Small intestine (tissue), 7 donors: ENCODE data around the gene HLA-DPA1. TPM values are rescaled to one million over a fixed set of nuclear protein-coding genes. Genes with fewer than 3 reads are reported as not detected.
A peak's percentile ranks its signal among the peaks of the same experiment; 100 is the strongest.

Source experiments
- DNase-seq, 2 donors: peaks; one replicate each; pipeline versions ENCODE4 v3.0.0 to v3.0.0-alpha.2; 2013
- FAIRE-seq: peaks from 2 replicates; lab custom pipeline; 2012; peaks lifted over from hg19 to GRCh38; lab: Jason Lieb, UNC
- H3K27ac ChIP-seq, 3 donors: one replicate each; pipeline ENCODE4 v1.5.1; 2013; ENCODE audit warnings: low read length in 2 of 3, mild to moderate bottlenecking in 2 of 3, control low read depth in 1 of 3, inconsistent platforms in 1 of 3, low read depth in 1 of 3, moderate library complexity in 1 of 3
- H3K27me3 ChIP-seq, 3 donors: one replicate each; pipeline ENCODE4 v1.6.1; 2013; ENCODE audit warnings: low read length in 3 of 3, inconsistent platforms in 1 of 3; ENCODE audit not compliant: control insufficient read depth in 3 of 3, insufficient read depth in 3 of 3
- H3K36me3 ChIP-seq, 3 donors: one replicate each; pipeline ENCODE4 v1.6.1; 2013; ENCODE audit warnings: low read length in 3 of 3, inconsistent platforms in 1 of 3, low read depth in 1 of 3, mild to moderate bottlenecking in 1 of 3, moderate library complexity in 1 of 3; ENCODE audit not compliant: control insufficient read depth in 3 of 3, insufficient read depth in 2 of 3
- H3K4me1 ChIP-seq, 3 donors: one replicate each; pipeline ENCODE4 v1.6.1; 2013; ENCODE audit warnings: low read length in 2 of 3, inconsistent platforms in 1 of 3, low read depth in 1 of 3, mild to moderate bottlenecking in 1 of 3, moderate library complexity in 1 of 3; ENCODE audit not compliant: control insufficient read depth in 3 of 3, insufficient read depth in 2 of 3
- H3K4me3 ChIP-seq, 3 donors: one replicate each; pipeline ENCODE4 v1.5.1; 2013; ENCODE audit warnings: low read length in 3 of 3, control low read depth in 1 of 3, inconsistent platforms in 1 of 3, low read depth in 1 of 3, mild to moderate bottlenecking in 1 of 3, moderate library complexity in 1 of 3
- H3K9me3 ChIP-seq, 2 donors: one replicate each; pipeline ENCODE4 v1.6.1; 2013; ENCODE audit warnings: low read depth in 1 of 2, low read length in 1 of 2; ENCODE audit not compliant: control insufficient read depth in 2 of 2, insufficient read depth in 1 of 2
- WGBS, 3 donors: extraction: QIAGEN DNeasy Blood & Tissue Kit; methylation state at CpG; one replicate each; pipeline ENCODE4 v1.1.7; 2013; 5-methylcytosine and 5-hydroxymethylcytosine counted together
- polyA plus RNA-seq, 4 donors: library from polyadenylated mRNA; stranded (reverse) in 3 of 4; unstranded in 1 of 4; fragments of 200-250 nt in 3 of 4; fragments of 120-200 nt in 1 of 4; gene quantifications; one replicate each; pipeline versions ENCODE4 v1.2.1 to v1.2.3, GENCODE V29; 2013
- donor health status: healthy with polysubstance abuse.
- donor health status: control.
- donor health status: control.
- donor health status: Bipolar disorder and iron deficiency.
- donor health status: healthy.

Gene HLA-DPA1
- polyA plus RNA-seq, 4 donors = 9.4 to 179 (median 59.4) TPM

DNA sequence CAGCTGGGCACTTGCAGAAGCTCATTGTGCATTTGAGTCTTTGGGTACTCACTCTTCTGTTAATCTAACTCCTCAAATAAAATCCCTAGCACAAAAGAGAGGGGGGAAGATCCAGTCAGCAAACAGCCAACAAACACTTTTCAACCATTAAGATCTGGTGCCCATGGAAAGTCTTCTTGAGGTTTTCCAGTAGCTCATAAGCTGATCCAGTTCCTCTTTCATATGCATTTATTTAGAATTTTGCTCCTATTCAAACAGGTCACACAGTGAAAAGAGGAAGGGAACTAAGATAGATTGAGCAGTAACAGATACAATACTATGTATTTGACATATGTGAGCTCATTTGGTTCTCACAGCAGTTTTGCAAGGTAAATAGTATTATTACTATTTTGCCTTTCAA, 41.0 kb upstream of the HLA-DPA1 start:
- FAIRE-seq = no peak
- Histone ChIP-seq H3K9me3 (no peaks in the 10 kb centered on the region), H3K27ac (no peak overlapping the region), H3K36me3 (no peaks in the 10 kb centered on the region), H3K4me1 (no peaks in the 10 kb centered on the region), H3K27me3 (peaks cover 0 to 50% (median 19%) of the 10 kb centered on the region in 3 donors), H3K4me3 (no peak overlapping the region)
- DNase-seq = no peak

DNA sequence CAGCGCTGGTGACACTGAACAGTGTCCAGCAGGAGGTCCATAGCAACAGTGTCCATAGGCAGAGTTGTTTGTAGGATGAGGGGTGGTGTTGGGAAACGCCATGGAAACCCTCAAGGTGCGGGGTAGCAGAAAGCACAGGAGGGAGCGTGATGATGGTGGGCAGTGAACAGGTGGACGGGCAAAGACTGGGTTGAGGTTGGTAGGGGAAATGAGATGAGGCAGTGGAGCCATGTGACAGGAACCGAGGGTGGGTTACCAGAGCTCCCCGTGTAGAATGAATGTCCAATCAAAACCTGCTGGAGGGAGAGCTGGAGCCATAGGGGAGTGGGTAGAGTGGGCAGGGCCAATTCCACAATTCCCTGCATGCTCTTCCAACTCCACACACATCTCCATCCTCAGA, 40.3 kb upstream of the HLA-DPA1 start:
- 62 to 67% (median 67%) methylated on average over 7 of the region's 7 CpGs for WGBS, 3 donors
- H3K4me1 ChIP-seq = no peaks in the 10 kb centered on the region
- no peak overlapping the region for H3K27ac ChIP-seq
- DNase-seq (no peak), FAIRE-seq (no peak)
- H3K27me3 ChIP-seq = peaks cover 0 to 50% (median 19%) of the 10 kb centered on the region in 3 donors
- no peak overlapping the region for H3K4me3 ChIP-seq
- H3K9me3 ChIP-seq = no peaks in the 10 kb centered on the region
- no peaks in the 10 kb centered on the region for H3K36me3 ChIP-seq

DNA sequence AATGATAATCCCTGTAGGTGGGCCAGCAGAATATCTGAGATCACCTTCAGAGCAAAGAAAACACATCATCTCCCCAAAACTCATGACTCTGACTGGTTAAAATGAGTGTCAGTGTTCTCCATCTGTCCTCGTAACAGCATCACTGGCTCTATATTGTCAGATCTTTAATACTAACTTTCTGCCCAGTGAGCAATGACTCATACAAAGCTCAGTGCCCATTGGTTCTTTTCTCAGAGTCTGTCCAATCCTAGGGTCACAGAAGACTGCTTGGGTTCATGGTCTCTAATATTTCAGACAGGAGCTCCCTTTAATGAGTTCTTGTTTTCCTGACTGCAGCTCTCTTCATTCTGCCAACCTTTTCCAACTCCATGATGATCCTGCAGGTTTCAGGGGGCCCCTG, 38.7 kb upstream of the HLA-DPA1 start:
- 4 to 19% (median 16%) methylated on average over 1 of the region's 1 CpG for WGBS, 3 donors
- Histone ChIP-seq H3K9me3 (no peaks in the 10 kb centered on the region), H3K27ac (no peak overlapping the region), H3K36me3 (no peaks in the 10 kb centered on the region), H3K4me1 (no peaks in the 10 kb centered on the region), H3K27me3 (peaks cover 0 to 45% (median 11%) of the 10 kb centered on the region in 3 donors), H3K4me3 (no peak overlapping the region)
- FAIRE-seq = no peak
- peak; percentile 40 to 69 for DNase-seq

DNA sequence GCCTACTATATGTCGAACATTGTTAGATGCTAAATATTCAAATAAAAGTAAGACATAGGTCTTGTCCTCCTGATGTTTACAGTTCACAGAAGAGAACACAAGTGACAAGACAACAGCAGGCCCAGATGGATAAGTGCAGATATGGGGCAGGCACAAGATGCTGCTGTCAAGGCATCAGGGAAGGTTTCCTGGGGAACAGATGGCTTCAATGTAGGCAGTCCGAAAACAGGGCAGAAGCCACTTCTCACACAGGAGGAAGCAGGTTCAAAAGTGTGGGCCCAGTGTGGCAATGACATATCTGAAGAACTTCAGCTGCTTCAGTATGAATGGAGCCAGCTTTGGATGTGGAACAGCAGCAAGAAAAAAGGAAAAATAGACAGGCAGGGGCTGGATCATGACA, 34.9 kb upstream of the HLA-DPA1 start:
- Histone ChIP-seq H3K27ac (no peak overlapping the region), H3K4me1 (no peaks in the 10 kb centered on the region), H3K9me3 (no peaks in the 10 kb centered on the region), H3K4me3 (no peak overlapping the region), H3K36me3 (no peaks in the 10 kb centered on the region), H3K27me3 (peaks cover 0 to 26% (median 7%) of the 10 kb centered on the region in 3 donors)
- FAIRE-seq (no peak), DNase-seq (no peak)
- 73 to 80% (median 75%) methylated on average over 2 of the region's 2 CpGs for WGBS, 3 donors

DNA sequence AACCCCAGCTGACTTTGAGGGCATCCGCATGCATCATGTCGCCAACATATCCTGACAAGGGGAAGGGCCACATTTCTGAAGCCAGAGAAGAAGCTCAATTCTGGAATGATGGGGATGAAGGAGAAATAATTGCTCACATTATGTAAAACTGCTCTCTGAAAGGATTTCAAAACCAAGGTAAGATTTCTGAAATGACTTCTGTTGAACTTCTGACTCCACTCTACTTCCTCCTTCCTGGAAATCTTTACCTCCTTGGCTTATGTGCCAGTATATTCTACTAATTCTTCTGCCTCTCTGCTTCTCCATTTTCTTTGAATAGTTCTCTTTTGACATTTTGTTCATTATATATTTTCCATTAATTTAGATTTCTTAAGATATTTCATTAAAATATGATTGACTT, 34.2 kb upstream of the HLA-DPA1 start:
- FAIRE-seq = no peak
- peaks cover 0 to 20% (median 5%) of the 10 kb centered on the region in 3 donors for H3K27me3 ChIP-seq
- WGBS, 3 donors = 63 to 84% (median 71%) methylated on average over 2 of the region's 2 CpGs

DNA sequence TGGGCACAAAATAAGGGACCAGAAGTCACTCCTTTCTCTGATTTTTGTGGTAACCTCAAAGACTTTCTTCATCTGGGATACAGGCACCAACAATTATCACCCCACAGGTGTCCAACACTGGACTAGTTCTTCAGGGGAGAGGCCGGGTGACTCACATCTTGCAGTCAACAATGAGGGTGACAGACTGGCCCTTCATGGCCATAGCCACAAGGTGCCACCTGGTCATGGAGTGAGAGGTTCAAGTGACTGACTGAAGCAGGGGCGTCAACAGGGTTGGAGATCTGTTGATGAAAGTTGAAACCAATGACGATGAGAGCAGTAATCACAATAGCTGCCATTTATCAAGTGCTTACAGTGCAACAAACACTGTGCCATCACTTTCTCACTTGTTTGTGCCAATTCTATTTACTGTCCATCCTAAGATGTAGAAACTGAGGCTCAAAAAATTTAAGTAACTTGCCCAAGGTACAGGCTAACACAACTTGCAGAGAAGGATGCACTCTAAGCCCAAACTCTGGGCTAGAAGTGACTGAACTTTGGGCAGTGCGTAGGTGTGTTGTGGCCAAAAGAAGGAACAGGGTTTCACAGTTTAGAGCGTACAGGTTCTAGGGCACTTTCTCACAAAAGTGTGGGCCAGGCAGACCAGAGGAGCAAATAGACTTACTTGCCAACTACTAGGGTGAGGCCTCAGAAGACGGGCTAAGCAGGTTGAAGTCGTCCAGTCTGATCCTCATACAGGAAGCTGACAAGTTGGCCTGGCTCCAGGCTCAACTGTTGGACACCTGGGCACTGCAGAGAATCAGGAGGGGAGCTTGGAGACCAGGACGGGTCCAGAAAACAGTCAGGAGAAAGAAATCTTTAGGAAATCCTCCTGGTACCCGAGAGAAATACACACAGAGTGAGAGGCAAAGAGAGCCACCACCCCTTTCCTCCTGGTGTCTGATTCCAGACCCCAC, 32.7 kb upstream of the HLA-DPA1 start:
- Histone ChIP-seq H3K27me3 (peaks cover 0 to 16% (median 5%) of the 10 kb centered on the region in 3 donors), H3K9me3 (peaks cover 0 to 5% of the 10 kb centered on the region in 2 donors), H3K27ac (no peak overlapping the region), H3K4me3 (no peak overlapping the region), H3K4me1 (no peaks in the 10 kb centered on the region), H3K36me3 (no peaks in the 10 kb centered on the region)
- DNase-seq (no peak), FAIRE-seq (no peak)
- WGBS, 3 donors = 51 to 62% (median 55%) methylated on average over 9 of the region's 9 CpGs

More for the DNA sequence above, 34.2 kb upstream of the HLA-DPA1 start:
- Histone ChIP-seq H3K4me1 (no peaks in the 10 kb centered on the region), H3K4me3 (no peak overlapping the region), H3K27ac (no peak overlapping the region), H3K9me3 (no peaks in the 10 kb centered on the region), H3K36me3 (no peaks in the 10 kb centered on the region)
- no peak for DNase-seq

DNA sequence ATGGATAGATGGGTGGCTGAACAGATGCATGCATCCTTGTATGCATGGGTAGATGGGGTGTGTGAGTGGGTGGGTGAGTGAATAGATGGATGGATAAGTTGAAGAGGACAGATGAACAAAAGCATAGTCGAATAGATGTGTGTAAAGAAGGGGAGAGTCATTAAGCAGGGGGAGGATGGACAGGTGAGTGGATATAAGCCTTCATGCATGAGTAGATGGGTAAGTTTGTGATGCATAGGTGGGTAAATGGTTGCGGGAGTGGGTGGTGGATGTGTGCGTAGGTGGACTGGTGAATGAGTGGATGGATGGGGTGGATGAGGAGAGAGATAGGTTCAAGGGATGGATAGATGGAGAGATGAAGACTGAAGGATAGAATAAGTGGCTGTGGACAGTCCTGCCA, 31.9 kb upstream of the HLA-DPA1 start:
- no peak for DNase-seq
- Histone ChIP-seq H3K9me3 (peaks cover 0 to 10% of the 10 kb centered on the region in 2 donors), H3K36me3 (no peaks in the 10 kb centered on the region), H3K27ac (no peak overlapping the region), H3K4me3 (no peak overlapping the region), H3K4me1 (no peaks in the 10 kb centered on the region), H3K27me3 (peaks cover 0 to 16% (median 5%) of the 10 kb centered on the region in 3 donors)
- no peak for FAIRE-seq
- WGBS, 3 donors = 78 to 92% (median 83%) methylated on average over 3 of the region's 3 CpGs

DNA sequence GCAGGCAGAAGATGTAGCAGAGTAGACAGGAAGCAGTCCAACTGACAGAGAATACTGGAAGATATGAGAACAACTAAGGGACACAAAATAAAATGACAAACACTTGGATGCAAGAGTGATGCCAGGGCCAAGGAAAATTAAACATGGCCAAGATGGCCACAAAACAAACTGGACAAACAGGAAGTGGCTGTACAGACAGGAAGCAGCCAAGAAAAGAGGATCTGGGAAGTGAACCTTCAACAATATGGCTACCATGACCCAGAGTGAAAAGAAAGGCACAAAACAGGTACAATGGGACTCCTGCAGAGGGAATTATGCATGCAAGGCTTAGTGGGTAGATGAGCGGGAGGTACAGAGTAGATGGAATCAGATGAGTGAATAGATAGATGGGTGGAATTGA, 31.4 kb upstream of the HLA-DPA1 start:
- 94 to 96% (median 95%) methylated on average over 1 of the region's 1 CpG for WGBS, 3 donors
- FAIRE-seq (no peak), DNase-seq (no peak)
- Histone ChIP-seq H3K27ac (no peak overlapping the region), H3K36me3 (no peaks in the 10 kb centered on the region), H3K4me1 (no peaks in the 10 kb centered on the region), H3K4me3 (no peak overlapping the region), H3K27me3 (peaks cover 0 to 16% (median 5%) of the 10 kb centered on the region in 3 donors), H3K9me3 (peaks cover 0 to 10% of the 10 kb centered on the region in 2 donors)
